Type B pancreatic cell (in vitro differentiated cells): ENCODE data around the gene EEF1AKMT2. TPM values are rescaled to one million over a fixed set of nuclear protein-coding genes. Genes with fewer than 3 reads are reported as not detected.

Experiments used
- DNase-seq: peaks from one replicate; pipeline ENCODE4 v3.0.0; 2021; ENCODE audit warnings: mixed read lengths; ENCODE audit not compliant: unreplicated experiment; ENCODE audit errors: extremely low spot score
- H3K27ac Mint-ChIP-seq: 2 replicates; pipeline ENCODE4 v1.8.0; 2021; ENCODE audit warnings: mild to moderate bottlenecking, mixed read lengths
- H3K27me3 Mint-ChIP-seq: 2 replicates; pipeline ENCODE4 v1.8.0; 2021; ENCODE audit warnings: mixed read lengths
- H3K36me3 Mint-ChIP-seq: 2 replicates; pipeline ENCODE4 v1.8.0; 2021; ENCODE audit warnings: mixed read lengths
- H3K4me1 Mint-ChIP-seq: one replicate; pipeline ENCODE4 v1.8.0; 2021; ENCODE audit warnings: mixed read lengths; ENCODE audit not compliant: unreplicated experiment
- H3K4me3 Mint-ChIP-seq: 2 replicates; pipeline ENCODE4 v1.8.0; 2021; ENCODE audit warnings: mild to moderate bottlenecking, mixed read lengths
- H3K9me3 Mint-ChIP-seq: 2 replicates; pipeline ENCODE4 v1.8.0; 2021; ENCODE audit warnings: mixed read lengths
- total RNA-seq: library from RNA; stranded (reverse); gene quantifications from 2 replicates; pipeline ENCODE4 v1.2.1, GENCODE V29; 2021; ENCODE audit warnings: low replicate concordance
- TF ChIP-seq, protein P1 (sequence below): fragments of 200-600 bp; sonication (generic); conservative IDR thresholded peaks from 2 replicates; pipeline ENCODE4 v1.5.0; 2021; ENCODE audit warnings: antibody characterized with exemption, mild to moderate bottlenecking

The EEF1AKMT2 gene
- total RNA-seq, 1 donor from 2014 or later = 18.8 TPM

DNA sequence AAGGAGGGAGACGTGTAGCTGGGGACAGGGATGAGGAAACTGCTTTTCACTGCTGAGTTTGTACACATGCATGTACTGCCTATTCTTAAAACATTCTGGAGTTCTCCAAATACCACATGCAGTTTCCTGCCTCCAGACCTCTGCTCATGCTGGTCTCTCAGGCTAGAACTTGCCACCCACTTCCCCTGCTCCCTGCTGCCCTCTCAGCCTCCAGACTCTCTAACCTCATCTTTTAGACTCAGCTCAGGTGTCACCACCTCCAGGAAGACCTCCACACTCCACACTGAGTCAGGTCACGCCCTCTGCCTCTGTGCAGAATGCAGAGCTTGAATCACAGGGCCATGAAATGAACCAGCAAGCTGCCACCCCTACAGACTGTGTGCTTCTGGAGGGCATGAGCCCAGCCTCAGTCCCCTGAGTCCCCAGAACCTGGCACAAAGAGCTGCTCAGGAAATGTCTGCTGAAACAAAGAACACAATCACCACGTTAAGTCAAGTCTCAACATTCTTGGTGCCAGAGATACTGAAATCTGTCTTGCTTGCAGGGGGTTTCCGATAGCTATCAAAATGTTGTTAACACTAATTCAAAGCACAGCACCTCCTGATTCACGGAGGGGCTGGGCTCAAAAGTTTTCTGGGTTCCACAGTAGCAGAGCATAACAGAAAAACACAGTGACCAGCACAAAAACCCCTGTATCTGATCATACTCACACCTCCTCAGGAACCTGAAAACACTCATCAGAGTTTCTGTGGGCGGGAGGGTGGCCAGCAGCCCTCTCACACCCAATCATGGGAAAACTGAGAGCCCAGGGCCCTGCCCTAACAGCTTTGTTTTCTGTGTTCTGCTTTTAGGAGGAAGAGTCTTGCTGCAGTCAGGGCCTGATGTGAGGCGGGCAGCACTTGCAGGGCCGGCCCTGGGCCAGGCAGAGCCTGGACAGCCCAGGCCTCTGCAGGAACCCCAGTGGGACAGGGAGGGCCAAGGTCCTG is 68.6 kb downstream of the EEF1AKMT2 start:
- no peak overlapping the region for H3K27ac Mint-ChIP-seq
- H3K4me3 Mint-ChIP-seq = no peak overlapping the region
- H3K27me3 Mint-ChIP-seq = no peaks in the 10 kb centered on the region
- TF ChIP-seq, protein P1, sequence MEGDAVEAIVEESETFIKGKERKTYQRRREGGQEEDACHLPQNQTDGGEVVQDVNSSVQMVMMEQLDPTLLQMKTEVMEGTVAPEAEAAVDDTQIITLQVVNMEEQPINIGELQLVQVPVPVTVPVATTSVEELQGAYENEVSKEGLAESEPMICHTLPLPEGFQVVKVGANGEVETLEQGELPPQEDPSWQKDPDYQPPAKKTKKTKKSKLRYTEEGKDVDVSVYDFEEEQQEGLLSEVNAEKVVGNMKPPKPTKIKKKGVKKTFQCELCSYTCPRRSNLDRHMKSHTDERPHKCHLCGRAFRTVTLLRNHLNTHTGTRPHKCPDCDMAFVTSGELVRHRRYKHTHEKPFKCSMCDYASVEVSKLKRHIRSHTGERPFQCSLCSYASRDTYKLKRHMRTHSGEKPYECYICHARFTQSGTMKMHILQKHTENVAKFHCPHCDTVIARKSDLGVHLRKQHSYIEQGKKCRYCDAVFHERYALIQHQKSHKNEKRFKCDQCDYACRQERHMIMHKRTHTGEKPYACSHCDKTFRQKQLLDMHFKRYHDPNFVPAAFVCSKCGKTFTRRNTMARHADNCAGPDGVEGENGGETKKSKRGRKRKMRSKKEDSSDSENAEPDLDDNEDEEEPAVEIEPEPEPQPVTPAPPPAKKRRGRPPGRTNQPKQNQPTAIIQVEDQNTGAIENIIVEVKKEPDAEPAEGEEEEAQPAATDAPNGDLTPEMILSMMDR = no peak
- DNase-seq = no peak
- no peaks in the 10 kb centered on the region for H3K9me3 Mint-ChIP-seq
- H3K36me3 Mint-ChIP-seq = no peaks in the 10 kb centered on the region
- peaks cover 52% of the 10 kb centered on the region for H3K4me1 Mint-ChIP-seq

DNA sequence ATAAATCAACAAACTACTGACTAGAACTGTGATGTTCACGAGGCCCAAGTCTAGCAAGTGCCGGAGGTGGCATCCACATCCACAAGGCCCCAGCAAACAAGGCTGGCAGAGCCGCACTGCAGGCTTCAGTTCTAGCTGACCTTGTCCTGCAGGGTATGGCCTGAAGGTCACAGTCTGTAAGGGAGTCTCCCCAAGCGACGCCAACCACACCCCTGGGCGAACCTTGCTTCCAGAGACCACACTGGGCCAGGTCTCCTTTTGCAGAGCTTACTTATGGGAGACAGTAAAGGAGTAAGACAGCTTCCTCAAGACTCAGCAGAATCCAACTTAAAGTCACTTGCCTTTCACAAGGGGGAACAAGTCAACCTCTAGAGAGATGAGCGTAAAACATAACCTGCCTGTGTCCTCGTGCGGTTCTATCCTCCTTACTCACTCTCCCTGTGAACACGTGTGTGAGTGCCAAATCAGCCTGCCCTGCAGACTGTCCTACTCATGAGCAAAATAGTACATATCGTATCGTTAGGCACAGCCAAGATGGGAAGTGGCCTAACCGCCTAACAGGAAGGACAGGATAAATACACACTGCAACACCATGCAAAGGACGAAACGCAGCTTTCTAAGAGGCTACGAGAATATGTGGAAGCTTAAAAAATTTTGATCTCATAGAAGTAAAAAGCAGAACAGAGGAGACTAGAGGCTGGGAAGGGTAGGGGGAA is 70.2 kb downstream of the EEF1AKMT2 start:
- DNase-seq = no peak
- Mint-ChIP-seq H3K4me3 (no peak overlapping the region), H3K9me3 (no peaks in the 10 kb centered on the region), H3K27ac (no peak overlapping the region), H3K36me3 (no peaks in the 10 kb centered on the region), H3K4me1 (peaks cover 59% of the 10 kb centered on the region), H3K27me3 (no peaks in the 10 kb centered on the region)
- TF ChIP-seq, protein P1 = no peak

DNA sequence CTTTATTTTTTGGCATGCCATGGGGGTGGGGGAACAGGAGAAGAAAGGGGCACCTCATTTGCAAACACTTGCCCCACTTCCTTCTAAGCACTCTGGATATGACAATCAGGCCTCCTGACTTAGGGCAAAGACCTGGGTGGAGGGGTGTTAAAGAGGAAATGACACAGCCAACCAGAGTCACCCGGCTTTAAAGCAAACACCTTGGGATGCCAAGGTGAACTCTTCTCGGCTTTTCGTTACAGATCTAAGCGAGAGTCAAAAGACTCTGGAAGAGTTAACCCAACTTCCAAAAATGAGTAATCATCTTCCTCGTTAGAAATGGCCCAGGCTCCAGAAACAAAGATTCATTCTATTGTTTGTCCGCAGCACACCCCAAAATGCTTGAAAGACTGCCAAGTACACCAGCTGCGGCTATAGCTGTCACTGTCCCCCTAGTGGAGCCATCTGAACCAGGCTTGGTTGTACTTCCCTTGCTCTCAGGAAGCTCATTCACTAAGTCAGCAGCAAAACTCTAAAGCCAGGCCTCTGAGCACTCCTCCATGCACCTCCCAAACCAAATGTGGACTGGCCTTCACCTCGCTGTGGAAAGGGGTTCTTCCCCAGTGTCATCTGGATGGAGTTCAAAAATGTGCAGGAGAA is 72.4 kb downstream of the EEF1AKMT2 start:
- TF ChIP-seq, protein P1 = peak; percentile 49
- Mint-ChIP-seq H3K4me3 (no peak overlapping the region), H3K9me3 (no peaks in the 10 kb centered on the region), H3K27me3 (no peaks in the 10 kb centered on the region), H3K27ac (no peak overlapping the region), H3K4me1 (peaks cover 65% of the 10 kb centered on the region), H3K36me3 (no peaks in the 10 kb centered on the region)
- no peak for DNase-seq

GRCh38 chr10:124717911-124718741 is 73.6 kb downstream of the EEF1AKMT2 start:
- no peak for DNase-seq
- Mint-ChIP-seq H3K27me3 (no peaks in the 10 kb centered on the region), H3K9me3 (no peaks in the 10 kb centered on the region), H3K36me3 (no peaks in the 10 kb centered on the region), H3K27ac (no peak overlapping the region), H3K4me1 (peaks cover 66% of the 10 kb centered on the region), H3K4me3 (peak overlapping the region; percentile 1)
- TF ChIP-seq, protein P1 = no peak
